DOHH2 (cell line): ENCODE data around the gene SEC31A.

Experiments used
- CTCF ChIP-seq: fragments of 200-600 bp; sonication (generic); IDR thresholded peaks from one replicate; pipeline ENCODE4 v1.5.1; 2014; ENCODE audit warnings: antibody characterized with exemption, mild to moderate bottlenecking, low read depth, low read length; ENCODE audit not compliant: poor library complexity, severe bottlenecking
- EZH2phosphoT487 ChIP-seq: fragments of 200-600 bp; sonication (generic); IDR thresholded peaks from 2 replicates; pipeline ENCODE4 v1.6.1; 2017; ENCODE audit warnings: borderline replicate concordance, mild to moderate bottlenecking, antibody characterized with exemption, low read length, moderate library complexity, mixed read lengths

DNA sequence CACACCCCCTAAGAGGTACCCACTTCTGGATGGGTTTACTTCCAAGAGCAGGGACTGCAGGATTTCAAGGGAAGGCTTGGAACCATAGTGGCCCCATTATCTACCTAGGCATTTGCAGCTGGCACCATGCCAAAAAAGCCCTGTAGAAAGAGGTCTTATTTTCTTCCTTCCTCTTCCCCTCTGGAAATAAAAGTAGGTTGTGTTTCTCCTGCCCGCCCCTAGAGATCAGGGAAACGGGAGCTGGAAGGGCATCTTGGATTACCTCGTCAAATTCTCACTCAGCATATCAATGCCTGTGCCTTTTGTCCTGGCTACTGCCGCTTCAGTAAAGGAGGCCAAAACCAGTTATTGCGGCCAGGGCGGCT lies 93.9 kb downstream of the SEC31A start:
- TF ChIP-seq CTCF, result no peak
- no peak for TF ChIP-seq EZH2phosphoT487
